SU-DHL-6 (cell line): ENCODE results near the gene LIN28A.

Experiments used
- EZH2phosphoT487 ChIP-seq: fragments of 200-600 bp; sonication (generic), shearing (Covaris generic); conservative IDR thresholded peaks from 2 replicates; pipeline ENCODE4 v1.6.1; 2018; ENCODE audit warnings: mild to moderate bottlenecking, antibody characterized with exemption, low read length, moderate library complexity, mixed read lengths
- TF ChIP-seq, protein P1 (sequence below): fragments of 200-600 bp; sonication (generic); IDR thresholded peaks from one replicate; pipeline ENCODE4 v1.5.1; 2017; ENCODE audit warnings: antibody characterized with exemption, mild to moderate bottlenecking, low read length, moderate library complexity; ENCODE audit not compliant: insufficient read depth, poor library complexity, severe bottlenecking

DNA sequence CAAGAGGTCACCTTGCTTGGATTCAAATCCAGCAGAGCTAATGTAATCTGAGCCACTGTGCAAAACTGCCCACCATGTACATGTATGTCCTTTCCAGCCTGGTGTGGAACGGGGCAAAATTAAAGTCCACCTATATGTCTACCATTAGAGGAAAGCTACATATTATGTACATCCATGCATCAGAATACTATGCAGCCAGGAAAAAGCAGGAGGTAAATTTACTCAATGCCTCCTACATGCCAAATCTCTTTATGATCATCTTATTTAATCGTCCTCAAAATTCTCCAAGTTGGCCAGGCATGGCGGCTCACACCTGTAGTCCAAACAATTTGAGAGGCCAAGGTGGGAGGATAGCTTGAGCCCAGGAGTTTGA, 31.8 kb upstream of the LIN28A start:
- TF ChIP-seq, protein P1, sequence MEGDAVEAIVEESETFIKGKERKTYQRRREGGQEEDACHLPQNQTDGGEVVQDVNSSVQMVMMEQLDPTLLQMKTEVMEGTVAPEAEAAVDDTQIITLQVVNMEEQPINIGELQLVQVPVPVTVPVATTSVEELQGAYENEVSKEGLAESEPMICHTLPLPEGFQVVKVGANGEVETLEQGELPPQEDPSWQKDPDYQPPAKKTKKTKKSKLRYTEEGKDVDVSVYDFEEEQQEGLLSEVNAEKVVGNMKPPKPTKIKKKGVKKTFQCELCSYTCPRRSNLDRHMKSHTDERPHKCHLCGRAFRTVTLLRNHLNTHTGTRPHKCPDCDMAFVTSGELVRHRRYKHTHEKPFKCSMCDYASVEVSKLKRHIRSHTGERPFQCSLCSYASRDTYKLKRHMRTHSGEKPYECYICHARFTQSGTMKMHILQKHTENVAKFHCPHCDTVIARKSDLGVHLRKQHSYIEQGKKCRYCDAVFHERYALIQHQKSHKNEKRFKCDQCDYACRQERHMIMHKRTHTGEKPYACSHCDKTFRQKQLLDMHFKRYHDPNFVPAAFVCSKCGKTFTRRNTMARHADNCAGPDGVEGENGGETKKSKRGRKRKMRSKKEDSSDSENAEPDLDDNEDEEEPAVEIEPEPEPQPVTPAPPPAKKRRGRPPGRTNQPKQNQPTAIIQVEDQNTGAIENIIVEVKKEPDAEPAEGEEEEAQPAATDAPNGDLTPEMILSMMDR = no peak
- TF ChIP-seq EZH2phosphoT487 = no peak
